ENCODE data around the gene SLC36A4. TPM values are rescaled to one million over a fixed set of nuclear protein-coding genes. Genes with fewer than 3 reads are reported as not detected.

The SLC36A4 gene
- total and polyA plus RNA-seq, 2 of the 13 experiments (the other 11 are each of a cell fraction or from before 2014, with no cell fraction given): 7.3 to 9.5 TPM

GRCh38 chr11:93197380-93198214 is at the start of gene SLC36A4 (continued):
- TF ChIP-seq, protein P1, sequence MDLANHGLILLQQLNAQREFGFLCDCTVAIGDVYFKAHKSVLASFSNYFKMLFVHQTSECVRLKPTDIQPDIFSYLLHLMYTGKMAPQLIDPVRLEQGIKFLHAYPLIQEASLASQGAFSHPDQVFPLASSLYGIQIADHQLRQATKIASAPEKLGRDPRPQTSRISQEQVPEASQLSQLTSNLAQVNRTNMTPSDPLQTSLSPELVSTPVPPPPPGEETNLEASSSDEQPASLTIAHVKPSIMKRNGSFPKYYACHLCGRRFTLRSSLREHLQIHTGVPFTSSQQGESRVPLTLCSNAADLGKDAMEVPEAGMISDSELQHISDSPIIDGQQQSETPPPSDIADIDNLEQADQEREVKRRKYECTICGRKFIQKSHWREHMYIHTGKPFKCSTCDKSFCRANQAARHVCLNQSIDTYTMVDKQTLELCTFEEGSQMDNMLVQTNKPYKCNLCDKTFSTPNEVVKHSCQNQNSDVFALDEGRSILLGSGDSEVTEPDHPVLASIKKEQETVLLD (CRISPR knock-in tag; IDR thresholded peaks at IDR 0.05; ENCODE audit: low read depth): peak; percentile 68
- TF ChIP-seq ZSCAN30 (CRISPR knock-in tag; IDR thresholded peaks at IDR 0.05) (no peak), RBM39 (IDR thresholded peaks at IDR 0.05; ENCODE audit: low read depth, low read length, poor library complexity, severe bottlenecking) (no peak), TEAD2 (CRISPR knock-in tag; IDR thresholded peaks at IDR 0.05) (no peak), CHCHD3 (CRISPR knock-in tag; IDR thresholded peaks at IDR 0.05) (peak; percentile 74), ZNF12 (CRISPR knock-in tag; IDR thresholded peaks at IDR 0.05) (no peak), SMARCE1 (IDR thresholded peaks at IDR 0.05; ENCODE audit: borderline replicate concordance) (no peak), ZNF205 (CRISPR knock-in tag; IDR thresholded peaks at IDR 0.05) (peak; percentile 46; the same call in 1 of the 2 replicates), CBX5 (CRISPR knock-in tag; IDR thresholded peaks at IDR 0.05; ENCODE audit: borderline replicate concordance) (no peak), CTCF (CRISPR knock-in tag; IDR thresholded peaks at IDR 0.05) (no peak), CREM (IDR thresholded peaks at IDR 0.05) (peak; percentile 46), CREM (CRISPR knock-in tag; IDR thresholded peaks at IDR 0.05) (no peak), FOXM1 (CRISPR knock-in tag; IDR thresholded peaks at IDR 0.05) (0 out of 2 replicates have a peak, but pooled peaks have one; percentile 24), HNRNPK (IDR thresholded peaks at IDR 0.05; ENCODE audit: low read depth, low read length, poor library complexity, severe bottlenecking) (no peak), ZNF343 (CRISPR knock-in tag; IDR thresholded peaks at IDR 0.05) (no peak), TSC22D2 (CRISPR knock-in tag; IDR thresholded peaks at IDR 0.05; ENCODE audit: borderline replicate concordance) (0 out of 2 replicates have a peak, but pooled peaks have one; percentile 43), CEBPG (CRISPR knock-in tag; IDR thresholded peaks at IDR 0.05) (peak; percentile 88), ZNF354B (CRISPR knock-in tag; IDR thresholded peaks at IDR 0.05) (no peak), GTF2F1 (IDR thresholded peaks at IDR 0.05; ENCODE audit: low read length) (no peak), ZNF776 (CRISPR knock-in tag; IDR thresholded peaks at IDR 0.05) (peak; percentile 82; the same call in 1 of the 2 replicates)
- TF ChIP-seq, protein P2, sequence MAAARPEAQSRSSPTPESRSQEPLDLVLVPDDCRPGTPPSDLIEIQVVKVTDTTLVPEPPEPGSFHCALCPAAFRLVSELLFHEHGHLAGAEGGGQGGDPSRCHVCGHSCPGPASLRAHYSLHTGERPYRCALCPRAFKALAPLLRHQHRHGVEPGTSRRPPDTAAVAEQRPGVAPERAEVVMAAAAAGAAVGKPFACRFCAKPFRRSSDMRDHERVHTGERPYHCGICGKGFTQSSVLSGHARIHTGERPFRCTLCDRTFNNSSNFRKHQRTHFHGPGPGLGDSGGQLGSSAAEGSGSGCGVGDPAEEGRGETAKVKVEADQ (CRISPR knock-in tag; IDR thresholded peaks at IDR 0.05; ENCODE audit: borderline replicate concordance): peak; percentile 98
- TF ChIP-seq, protein P3, sequence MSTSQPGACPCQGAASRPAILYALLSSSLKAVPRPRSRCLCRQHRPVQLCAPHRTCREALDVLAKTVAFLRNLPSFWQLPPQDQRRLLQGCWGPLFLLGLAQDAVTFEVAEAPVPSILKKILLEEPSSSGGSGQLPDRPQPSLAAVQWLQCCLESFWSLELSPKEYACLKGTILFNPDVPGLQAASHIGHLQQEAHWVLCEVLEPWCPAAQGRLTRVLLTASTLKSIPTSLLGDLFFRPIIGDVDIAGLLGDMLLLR (CRISPR knock-in tag; IDR thresholded peaks at IDR 0.05): peak; percentile 72; the same call in 1 of the 2 replicates
- TF ChIP-seq, protein P4, sequence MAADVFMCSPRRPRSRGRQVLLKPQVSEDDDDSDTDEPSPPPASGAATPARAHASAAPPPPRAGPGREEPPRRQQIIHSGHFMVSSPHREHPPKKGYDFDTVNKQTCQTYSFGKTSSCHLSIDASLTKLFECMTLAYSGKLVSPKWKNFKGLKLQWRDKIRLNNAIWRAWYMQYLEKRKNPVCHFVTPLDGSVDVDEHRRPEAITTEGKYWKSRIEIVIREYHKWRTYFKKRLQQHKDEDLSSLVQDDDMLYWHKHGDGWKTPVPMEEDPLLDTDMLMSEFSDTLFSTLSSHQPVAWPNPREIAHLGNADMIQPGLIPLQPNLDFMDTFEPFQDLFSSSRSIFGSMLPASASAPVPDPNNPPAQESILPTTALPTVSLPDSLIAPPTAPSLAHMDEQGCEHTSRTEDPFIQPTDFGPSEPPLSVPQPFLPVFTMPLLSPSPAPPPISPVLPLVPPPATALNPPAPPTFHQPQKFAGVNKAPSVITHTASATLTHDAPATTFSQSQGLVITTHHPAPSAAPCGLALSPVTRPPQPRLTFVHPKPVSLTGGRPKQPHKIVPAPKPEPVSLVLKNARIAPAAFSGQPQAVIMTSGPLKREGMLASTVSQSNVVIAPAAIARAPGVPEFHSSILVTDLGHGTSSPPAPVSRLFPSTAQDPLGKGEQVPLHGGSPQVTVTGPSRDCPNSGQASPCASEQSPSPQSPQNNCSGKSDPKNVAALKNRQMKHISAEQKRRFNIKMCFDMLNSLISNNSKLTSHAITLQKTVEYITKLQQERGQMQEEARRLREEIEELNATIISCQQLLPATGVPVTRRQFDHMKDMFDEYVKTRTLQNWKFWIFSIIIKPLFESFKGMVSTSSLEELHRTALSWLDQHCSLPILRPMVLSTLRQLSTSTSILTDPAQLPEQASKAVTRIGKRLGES (CRISPR knock-in tag; IDR thresholded peaks at IDR 0.05; ENCODE audit: borderline replicate concordance): no peak; the same call in 1 of the 2 replicates

Measured in HepG2 (cell line).